GM18519 (cell line): ENCODE results near the gene CYB5R4.
"Not testable (repeated sequence)": the region's sequence is repeated elsewhere in the genome, so short reads cannot be mapped to it uniquely, and the experiment has no call there.

Experiments
- ATAC-seq: cut with Tn5 transposase; IDR thresholded peaks from one replicate; pipeline ENCODE4 v1.9.1; 2021; ENCODE audit warnings: mild to moderate bottlenecking, moderate library complexity; ENCODE audit not compliant: unreplicated experiment, low FRiP score

The CYB5R4 gene

DNA sequence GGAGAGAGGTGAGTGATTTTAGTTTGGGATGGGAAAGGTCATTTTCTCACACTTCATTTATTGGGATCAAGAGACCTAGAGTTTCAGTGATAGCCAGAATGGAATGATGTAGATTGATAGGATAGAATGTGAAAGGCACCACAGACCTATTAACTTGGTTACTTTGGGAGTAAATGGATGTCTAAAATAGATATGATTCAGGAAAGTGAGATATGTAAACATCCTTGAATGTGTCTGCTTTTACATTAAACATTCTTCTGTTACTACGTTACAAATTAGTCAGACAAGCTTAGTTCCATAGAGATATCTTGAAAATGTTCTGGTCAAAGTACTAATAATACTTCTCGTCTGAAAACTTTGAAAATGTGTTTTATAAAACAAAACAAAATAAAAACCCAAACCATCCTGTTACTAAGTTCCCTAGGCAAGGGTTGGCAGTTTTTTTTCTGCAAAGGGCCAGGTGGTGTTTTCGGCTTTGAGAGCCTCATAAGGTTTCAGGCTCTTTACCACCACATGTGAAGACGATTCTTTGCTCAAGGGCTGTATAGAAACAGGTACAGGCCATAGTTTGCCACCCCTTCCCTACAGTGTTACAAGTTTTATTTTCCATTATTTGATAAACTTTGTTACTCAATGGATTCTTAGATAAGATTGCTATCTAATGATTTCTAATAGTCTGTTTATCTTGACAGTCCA is 3.4 kb downstream of the CYB5R4 start:
- no peak for ATAC-seq

GRCh38 chr6:83867043-83867442 is 7.6 kb downstream of the CYB5R4 start:
- ATAC-seq, result no peak

DNA sequence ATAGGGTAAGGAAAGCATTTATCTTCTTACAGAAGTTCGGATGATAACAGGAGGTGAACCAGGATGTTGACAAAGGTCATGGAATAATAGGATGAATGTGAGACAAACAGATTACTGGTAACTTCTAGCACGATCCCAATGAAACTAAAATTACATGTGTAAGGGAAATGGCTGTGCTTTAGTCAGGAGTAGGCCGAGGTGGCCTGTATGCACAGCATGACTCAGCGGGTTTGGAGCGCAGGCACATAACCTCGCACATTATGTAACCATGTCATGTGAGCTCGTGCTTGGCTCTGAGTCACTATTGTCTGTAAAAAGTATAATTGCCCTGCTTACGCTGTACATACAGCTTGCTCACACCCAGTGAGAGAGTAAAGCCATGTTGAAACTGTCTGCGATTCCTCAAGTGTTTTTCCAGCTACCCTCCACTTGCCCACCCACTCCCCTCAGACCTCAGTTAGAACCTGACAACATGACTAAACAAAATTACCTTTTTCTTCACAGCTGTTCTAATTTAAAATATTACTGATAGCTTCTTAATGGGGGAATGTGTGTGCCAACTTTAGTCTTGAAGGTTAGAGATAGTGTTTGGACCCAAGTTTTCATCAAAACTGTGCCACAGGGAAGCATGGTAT is 8.2 kb downstream of the CYB5R4 start:
- ATAC-seq, result no peak

DNA sequence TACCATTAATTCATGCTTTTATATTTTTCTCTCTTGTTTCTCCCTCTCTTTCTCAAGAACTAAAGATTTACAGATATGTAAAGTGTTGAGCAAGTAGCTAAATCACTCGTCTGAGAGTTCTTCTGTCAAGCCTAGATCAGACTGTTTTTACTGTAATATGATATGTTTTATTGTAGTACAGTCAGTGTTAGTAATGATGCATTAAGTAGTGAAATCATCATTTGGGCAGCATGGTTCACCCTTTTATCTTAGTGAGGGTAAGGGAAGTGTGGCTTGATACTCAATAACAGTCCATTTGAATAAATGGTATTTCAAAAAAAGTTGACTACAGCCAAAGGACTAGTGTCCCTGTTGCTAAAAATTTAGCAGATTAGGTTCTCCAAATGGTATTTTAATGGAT is 9.2 kb downstream of the CYB5R4 start:
- no peak for ATAC-seq

DNA sequence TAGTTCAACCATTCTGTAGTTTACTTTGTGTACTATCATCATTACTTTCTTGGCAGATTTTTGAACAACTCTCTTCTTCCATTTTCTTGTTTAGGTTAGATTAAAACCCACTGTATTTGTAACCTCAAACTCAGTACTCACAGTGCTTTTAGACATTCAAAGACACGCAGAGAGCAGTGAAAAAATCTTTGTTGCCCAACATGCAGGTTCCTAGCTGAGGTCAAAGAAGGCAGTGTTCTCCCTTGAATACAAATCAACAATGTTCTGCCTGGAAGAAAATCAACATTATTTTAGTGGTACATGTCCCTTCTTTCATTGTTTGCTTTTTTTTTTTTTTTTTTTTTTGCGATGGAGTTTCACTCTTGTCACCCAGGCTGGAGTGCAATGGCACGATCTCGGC is 11.2 kb downstream of the CYB5R4 start:
- ATAC-seq, result no peak

- ATAC-seq, result no peak
Observed at GRCh38 chr6:83872386-83873118, 13.1 kb downstream of the CYB5R4 start.

- ATAC-seq, result no peak
Observed at GRCh38 chr6:83873869-83874268, 14.4 kb downstream of the CYB5R4 start.

GRCh38 chr6:83875843-83876242 is 16.4 kb downstream of the CYB5R4 start:
- ATAC-seq, result no peak

DNA sequence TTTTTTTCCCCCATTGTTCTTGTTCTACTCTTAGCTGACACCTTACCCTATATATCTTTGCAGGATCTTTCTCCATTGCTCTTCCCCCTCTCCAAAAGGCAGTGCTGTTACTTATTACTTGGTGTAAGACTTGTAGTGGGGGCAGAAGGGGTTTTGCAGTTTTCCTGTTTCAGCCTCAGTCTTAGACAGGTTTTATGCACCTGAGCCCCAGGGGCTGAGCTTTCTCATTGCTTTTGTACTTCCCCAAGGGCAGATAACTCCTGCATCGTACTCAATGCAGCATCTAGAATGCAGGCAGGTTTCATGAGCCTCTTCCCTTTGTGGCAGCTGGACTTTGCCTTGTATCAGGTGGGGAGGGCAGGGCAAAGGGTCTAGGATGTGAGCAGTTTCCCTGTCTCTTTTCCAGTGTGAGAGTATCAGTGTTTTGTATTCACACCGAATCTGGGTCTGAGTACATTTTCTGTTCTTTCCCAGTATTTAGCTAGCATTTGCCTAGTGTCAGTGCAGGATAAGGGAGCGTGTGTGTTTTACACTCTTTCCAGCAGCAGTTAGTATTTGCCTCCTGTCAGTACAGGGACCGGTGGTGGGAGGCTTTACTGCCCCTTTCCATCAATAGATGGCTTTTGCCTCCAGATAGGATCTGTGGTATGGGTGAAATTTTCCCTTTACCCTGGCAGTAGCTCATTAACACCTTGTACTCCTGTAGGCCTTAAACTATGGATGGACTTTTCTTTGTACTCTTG is 19.6 kb downstream of the CYB5R4 start:
- no peak for ATAC-seq

- ATAC-seq, result no peak
Observed at GRCh38 chr6:83879746-83880145, 20.3 kb downstream of the CYB5R4 start.

DNA sequence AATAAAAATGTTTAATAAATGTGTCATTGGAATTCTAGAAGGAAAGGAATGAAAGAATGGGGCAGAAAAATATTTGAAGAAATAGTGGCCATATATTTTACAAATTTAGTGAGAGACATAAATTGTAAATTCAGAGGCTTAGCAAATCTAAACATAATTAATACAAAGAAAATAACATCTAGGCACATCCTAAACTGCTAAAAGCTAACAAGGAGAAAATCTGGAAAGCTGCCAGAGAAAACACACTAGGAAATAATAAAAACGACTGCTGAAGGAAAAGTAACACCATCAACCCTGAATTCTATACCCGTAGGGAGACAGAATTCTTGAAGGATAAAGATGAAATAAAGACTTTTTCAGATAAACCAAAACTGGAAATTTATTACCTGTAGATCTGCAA is 23.8 kb downstream of the CYB5R4 start:
- no peak for ATAC-seq

GRCh38 chr6:83884523-83884922 is 25.0 kb downstream of the CYB5R4 start:
- ATAC-seq, result peak; percentile 86

DNA sequence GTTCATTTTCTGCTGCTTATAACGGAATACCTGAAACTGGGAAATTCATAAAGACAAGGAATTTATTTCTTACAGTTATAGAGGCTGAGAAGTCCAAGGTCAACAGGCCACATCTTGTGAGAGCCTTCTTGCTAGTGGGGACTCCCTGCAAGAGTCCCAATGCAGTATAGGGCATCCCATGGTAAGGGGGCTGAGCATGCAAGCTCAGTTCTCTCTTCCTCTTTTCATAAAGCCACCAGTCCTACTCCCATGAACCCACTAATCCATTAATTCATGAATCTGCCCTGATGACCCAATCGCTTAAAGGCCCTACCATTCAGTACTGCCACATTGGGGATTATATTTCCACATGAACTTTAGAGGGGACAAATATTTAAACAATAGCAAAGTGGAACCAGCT is 26.5 kb downstream of the CYB5R4 start:
- ATAC-seq, result no peak

DNA sequence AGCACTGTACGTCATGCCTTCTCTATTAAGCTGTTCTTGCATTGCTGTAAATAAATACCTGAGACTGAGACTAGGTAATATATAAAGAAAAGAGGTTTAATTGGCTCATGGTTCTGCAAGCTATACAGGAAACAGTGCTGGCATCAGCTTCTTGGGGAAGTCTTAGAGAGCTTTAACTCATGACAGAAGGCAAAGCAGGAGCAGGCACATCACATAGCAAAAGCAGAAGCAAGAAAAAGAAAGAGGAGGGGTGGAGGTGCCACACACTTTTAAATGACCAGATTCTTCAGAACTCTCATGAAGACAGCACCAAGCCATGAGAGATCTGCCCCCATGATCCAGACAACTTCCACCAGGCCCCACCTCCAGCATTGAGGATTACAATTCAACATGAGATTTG is 30.1 kb downstream of the CYB5R4 start:
- ATAC-seq, result no peak

DNA sequence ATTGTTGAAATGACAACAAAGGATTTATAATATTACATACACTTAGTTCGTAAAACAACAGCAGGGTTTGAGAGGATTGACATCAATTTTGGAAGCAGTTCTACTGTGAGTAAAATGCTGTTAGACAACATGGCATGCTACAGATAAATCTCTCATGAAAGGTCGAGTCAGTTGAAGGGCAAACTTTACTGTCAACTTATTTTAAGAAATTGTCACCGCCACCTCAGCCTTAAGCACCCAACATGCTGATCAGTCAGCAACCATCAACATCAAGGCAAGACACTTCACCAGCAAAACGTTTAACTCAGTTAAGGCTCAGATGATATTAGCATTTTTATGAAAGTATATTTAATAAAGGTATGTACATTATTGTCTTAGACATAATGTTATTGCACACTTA is 31.0 kb downstream of the CYB5R4 start:
- no peak for ATAC-seq

DNA sequence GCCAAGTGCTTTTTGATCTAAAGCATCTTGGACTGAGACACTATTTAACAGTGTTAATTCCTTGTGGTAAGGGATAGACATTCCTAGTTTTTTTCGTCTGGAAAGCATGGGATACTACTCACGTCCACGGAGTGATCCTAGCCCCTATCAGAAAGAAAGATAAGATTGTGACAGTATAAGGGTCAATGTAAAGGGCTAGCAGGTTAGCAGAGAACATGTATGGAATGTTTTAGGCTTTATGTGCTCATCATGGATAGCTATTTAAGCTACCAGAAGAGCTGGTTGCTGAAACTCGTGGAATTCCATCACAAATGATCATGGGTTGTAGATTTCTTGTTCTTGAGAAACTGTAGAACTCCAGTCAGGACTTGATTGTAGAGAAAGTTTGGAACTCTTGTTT is 32.1 kb downstream of the CYB5R4 start:
- ATAC-seq, result no peak

- no peak for ATAC-seq
Observed at GRCh38 chr6:83893024-83893423, 33.5 kb downstream of the CYB5R4 start.

DNA sequence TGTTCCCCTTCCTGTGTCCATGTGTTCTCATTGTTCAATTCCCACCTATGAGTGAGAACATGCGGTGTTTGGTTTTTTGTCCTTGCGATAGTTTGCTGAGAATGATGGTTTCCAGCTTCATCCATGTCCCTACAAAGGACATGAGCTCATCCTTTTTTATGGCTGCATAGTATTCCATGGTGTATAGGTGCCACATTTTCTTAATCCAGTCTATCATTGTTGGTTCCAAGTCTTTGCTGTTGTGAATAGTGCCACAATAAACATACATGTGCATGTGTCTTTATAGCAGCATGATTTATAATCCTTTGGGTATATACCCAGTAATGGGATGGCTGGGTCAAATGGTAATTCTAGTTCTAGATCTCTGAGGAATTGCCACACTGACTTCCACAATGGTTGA is 37.6 kb downstream of the CYB5R4 start:
- ATAC-seq, result not testable (repeated sequence)

DNA sequence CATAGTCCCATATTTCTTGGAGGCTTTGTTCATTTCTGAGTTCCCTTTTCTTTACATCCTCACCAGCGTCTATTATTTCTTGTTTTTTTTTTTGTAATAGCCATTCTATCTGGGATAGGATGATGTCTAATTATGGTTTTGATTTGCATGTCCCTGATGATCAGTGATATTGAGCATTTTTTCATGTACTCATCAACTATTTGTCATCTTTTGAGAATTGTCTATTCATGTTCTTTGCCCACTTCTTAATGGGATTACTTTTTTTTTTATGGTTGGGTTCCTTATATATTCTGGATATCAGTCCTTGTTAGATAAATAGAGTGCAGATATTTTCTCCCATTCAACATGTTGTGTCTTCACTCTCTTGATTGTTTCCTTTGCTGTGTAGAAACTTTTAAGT is 42.1 kb downstream of the CYB5R4 start:
- ATAC-seq, result no peak

- ATAC-seq, result no peak
Observed at GRCh38 chr6:83904395-83904794, 44.9 kb downstream of the CYB5R4 start.

GRCh38 chr6:83905648-83906047 is 46.2 kb downstream of the CYB5R4 start:
- no peak for ATAC-seq
